OCI-LY1 (cell line): ENCODE measurements around the gene AGAP1.
A peak's percentile ranks its signal among the peaks of the same experiment; 100 is the strongest.

Experiments
- H2AFZ ChIP-seq: fragments of 200-600 bp; sonication (generic), shearing (Covaris generic); 2 replicates; pipeline ENCODE4 v1.6.0; 2014; ENCODE audit warnings: antibody characterized with exemption, mild to moderate bottlenecking, low read length
- H3F3A ChIP-seq: fragments of 200-600 bp; sonication (generic), shearing (Covaris generic); 2 replicates; pipeline ENCODE4 v1.6.0; 2014; ENCODE audit warnings: mild to moderate bottlenecking, antibody characterized with exemption, low read length, moderate library complexity; ENCODE audit not compliant: insufficient read depth
- H3K27ac ChIP-seq: fragments of 200-600 bp; sonication (generic); 2 replicates; pipeline ENCODE4 v1.5.1; 2014; ENCODE audit warnings: low read length, mixed run types, mild to moderate bottlenecking, low read depth; ENCODE audit not compliant: poor library complexity, severe bottlenecking
- H3K27me3 ChIP-seq: fragments of 200-600 bp; sonication (generic); 2 replicates; pipeline ENCODE4 v1.6.0; 2014; ENCODE audit warnings: antibody characterized with exemption, mild to moderate bottlenecking, low read length, moderate library complexity; ENCODE audit not compliant: insufficient read depth
- H3K36me3 ChIP-seq: fragments of 200-600 bp; sonication (generic); 2 replicates; pipeline ENCODE4 v1.6.1; 2014; ENCODE audit warnings: mild to moderate bottlenecking, antibody characterized with exemption, low read length, moderate library complexity, mixed read lengths; ENCODE audit not compliant: insufficient read depth
- H3K4me1 ChIP-seq: fragments of 200-600 bp; sonication (generic); 2 replicates; pipeline ENCODE4 v1.5.1; 2014; ENCODE audit warnings: mild to moderate bottlenecking, low read length, moderate library complexity; ENCODE audit not compliant: insufficient read depth, severe bottlenecking
- H3K4me2 ChIP-seq: fragments of 200-600 bp; sonication (generic), shearing (Covaris generic); 2 replicates; pipeline ENCODE4 v1.6.1; 2014; ENCODE audit warnings: low read length
- H3K4me3 ChIP-seq: fragments of 200-600 bp; sonication (generic); 2 replicates; pipeline ENCODE4 v1.5.1; 2014; ENCODE audit warnings: low read length, low read depth, mild to moderate bottlenecking, mixed read lengths; ENCODE audit not compliant: poor library complexity, severe bottlenecking
- H3K79me2 ChIP-seq: fragments of 200-600 bp; shearing (Covaris generic); 2 replicates; pipeline ENCODE4 v1.6.1; 2016; ENCODE audit warnings: mixed run types, low read length, mixed read lengths; ENCODE audit not compliant: insufficient read depth
- H3K9ac ChIP-seq: fragments of 200-600 bp; sonication (generic), shearing (Covaris generic); 2 replicates; pipeline ENCODE4 v1.6.1; 2014; ENCODE audit warnings: mild to moderate bottlenecking, low read length, mixed read lengths
- H3K9me2 ChIP-seq: fragments of 200-600 bp; sonication (generic), shearing (Covaris generic); 2 replicates; pipeline ENCODE4 v1.6.1; 2014; ENCODE audit warnings: low read depth, mild to moderate bottlenecking, low read length, mixed read lengths
- H3K9me3 ChIP-seq: fragments of 200-600 bp; shearing (Covaris generic); 2 replicates; pipeline ENCODE4 v1.6.1; 2014; ENCODE audit warnings: low read length, mixed read lengths
- H4K20me1 ChIP-seq: fragments of 200-600 bp; sonication (generic), shearing (Covaris generic); 2 replicates; pipeline ENCODE4 v1.6.0; 2016; ENCODE audit warnings: mild to moderate bottlenecking, low read length; ENCODE audit not compliant: insufficient read depth
- CTCF ChIP-seq: fragments of 200-600 bp; sonication (generic), shearing (Covaris generic); IDR thresholded peaks from 2 replicates; pipeline ENCODE4 v1.5.1; 2017; ENCODE audit warnings: mild to moderate bottlenecking, antibody characterized with exemption, low read length, moderate library complexity, mixed read lengths
- EZH2 ChIP-seq: fragments of 200-600 bp; sonication (generic), shearing (Covaris generic); IDR thresholded peaks from 2 replicates; pipeline ENCODE4 v1.8.0; 2017; ENCODE audit warnings: borderline replicate concordance, mixed run types, mild to moderate bottlenecking, antibody characterized with exemption, low read length, moderate library complexity, mixed read lengths

Gene AGAP1

GRCh38 chr2:235638541-235639427 lies 144.9 kb downstream of the AGAP1 start:
- no peak overlapping the region for H3K9ac ChIP-seq
- no peaks in the 10 kb centered on the region for H3K4me1 ChIP-seq
- no peaks in the 10 kb centered on the region for H3K79me2 ChIP-seq
- H3K9me3 ChIP-seq, result no peaks in the 10 kb centered on the region
- H4K20me1 ChIP-seq, result no peaks in the 10 kb centered on the region
- TF ChIP-seq EZH2 (no peak), CTCF (peak; percentile 41; the same call in 1 of the 2 replicates)
- H3K36me3 ChIP-seq, result no peaks in the 10 kb centered on the region
- H3K9me2 ChIP-seq, result no peaks in the 10 kb centered on the region
- no peak overlapping the region for H3K4me3 ChIP-seq
- H2AFZ ChIP-seq, result no peak overlapping the region
- H3K4me2 ChIP-seq, result no peak overlapping the region
- H3F3A ChIP-seq, result no peaks in the 10 kb centered on the region
- H3K27ac ChIP-seq, result no peak overlapping the region
- no peaks in the 10 kb centered on the region; the same call in 1 of the 2 replicates for H3K27me3 ChIP-seq

GRCh38 chr2:235639428-235639773 lies 145.6 kb downstream of the AGAP1 start:
- H3K4me3 ChIP-seq, result no peak overlapping the region
- no peaks in the 10 kb centered on the region for H3K36me3 ChIP-seq
- no peaks in the 10 kb centered on the region for H3K9me2 ChIP-seq
- H3F3A ChIP-seq, result no peaks in the 10 kb centered on the region
- TF ChIP-seq EZH2 (no peak), CTCF (no peak)
- H4K20me1 ChIP-seq, result no peaks in the 10 kb centered on the region
- no peaks in the 10 kb centered on the region for H3K79me2 ChIP-seq
- H3K9me3 ChIP-seq, result no peaks in the 10 kb centered on the region
- H3K27ac ChIP-seq, result no peak overlapping the region
- H2AFZ ChIP-seq, result no peak overlapping the region
- H3K4me1 ChIP-seq, result no peaks in the 10 kb centered on the region
- H3K4me2 ChIP-seq, result no peak overlapping the region
- H3K9ac ChIP-seq, result no peak overlapping the region
- no peaks in the 10 kb centered on the region; the same call in 1 of the 2 replicates for H3K27me3 ChIP-seq

- no peaks in the 10 kb centered on the region for H4K20me1 ChIP-seq
- no peaks in the 10 kb centered on the region for H3K4me1 ChIP-seq
Observed at GRCh38 chr2:235639885-235640284, 146.0 kb downstream of the AGAP1 start.

More at GRCh38 chr2:235639885-235640284, 146.0 kb downstream of the AGAP1 start:
- H3K9ac ChIP-seq, result no peak overlapping the region
- no peak overlapping the region for H3K4me2 ChIP-seq
- H3K4me3 ChIP-seq, result no peak overlapping the region
- H3K36me3 ChIP-seq, result no peaks in the 10 kb centered on the region
- no peaks in the 10 kb centered on the region; the same call in 1 of the 2 replicates for H3K27me3 ChIP-seq
- no peaks in the 10 kb centered on the region for H3K9me3 ChIP-seq
- H2AFZ ChIP-seq, result no peak overlapping the region
- TF ChIP-seq CTCF (no peak), EZH2 (no peak)
- no peaks in the 10 kb centered on the region for H3K9me2 ChIP-seq
- H3K27ac ChIP-seq, result no peak overlapping the region
- H3F3A ChIP-seq, result no peaks in the 10 kb centered on the region
- H3K79me2 ChIP-seq, result no peaks in the 10 kb centered on the region
